Measurements from ENCODE around the gene LOXHD1.

The LOXHD1 gene

GRCh38 chr18:46470714-46471113, 186.3 kb downstream of the LOXHD1 start:
- DNase-seq, result no peak

DNA sequence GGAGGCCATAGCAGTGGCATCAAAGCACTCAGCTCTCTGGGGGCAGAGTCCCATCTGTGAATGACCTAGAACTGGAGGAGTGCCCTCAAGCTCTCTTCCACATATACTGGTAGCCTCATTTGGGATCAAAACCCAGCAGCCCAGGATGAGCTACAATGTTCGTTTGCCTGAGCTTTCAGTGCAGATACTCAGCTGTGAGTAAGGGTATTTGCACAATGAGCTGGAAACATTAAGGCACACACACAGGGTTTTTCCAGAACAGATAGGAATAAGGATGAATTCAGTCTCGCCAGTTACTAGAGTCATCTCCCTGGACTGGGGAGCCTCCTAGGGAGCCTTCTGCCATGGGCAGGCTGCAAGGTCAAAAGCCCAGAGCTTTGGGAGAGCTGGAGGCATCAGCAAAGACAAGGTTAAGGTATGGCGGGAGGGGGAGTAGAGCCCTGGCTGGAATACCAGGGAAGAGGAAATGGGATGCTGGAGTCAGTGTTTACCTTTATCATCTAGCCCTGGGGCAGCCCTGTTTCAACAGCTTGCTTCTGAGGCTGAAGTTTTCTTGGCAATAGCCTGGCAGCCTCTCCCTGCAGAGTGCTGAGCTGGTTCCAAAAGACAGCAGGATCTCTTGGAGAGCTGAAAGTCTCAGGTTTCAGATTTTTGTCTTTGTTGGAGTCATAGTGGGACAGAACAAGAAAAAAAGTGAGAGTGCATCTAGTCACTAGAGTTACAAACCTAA, 187.7 kb downstream of the LOXHD1 start:
- DNase-seq, result peak; percentile 30

- no peak for DNase-seq
These were observed 188.4 kb downstream of the LOXHD1 start for GRCh38 chr18:46468426-46469180.

GRCh38 chr18:46466234-46467160, 190.5 kb downstream of the LOXHD1 start:
- DNase-seq, result no peak

- DNase-seq, result peak; percentile 47
These were observed 191.9 kb downstream of the LOXHD1 start for GRCh38 chr18:46464926-46465655.

DNA sequence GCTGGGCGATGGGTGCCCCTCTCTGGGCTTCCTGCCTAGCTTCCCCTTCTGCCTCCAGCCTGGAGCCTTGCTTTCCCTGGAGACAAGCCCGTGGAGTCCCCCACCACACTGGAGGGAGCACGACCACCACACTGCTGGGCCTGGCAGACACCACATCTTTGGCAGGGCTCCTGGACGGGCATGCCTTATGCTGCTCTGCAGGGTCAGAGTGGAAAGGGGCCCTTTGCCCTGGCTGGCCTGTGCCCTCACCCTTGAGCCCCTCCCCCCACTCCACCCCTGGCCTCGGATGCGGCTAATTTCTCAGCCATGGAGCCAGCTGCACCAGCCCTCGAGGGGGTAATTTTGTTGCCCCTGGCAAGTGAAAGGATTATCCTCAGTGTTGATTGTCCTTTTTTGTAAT, 194.5 kb downstream of the LOXHD1 start:
- no peak for DNase-seq

GRCh38 chr18:46461993-46462392, 195.0 kb downstream of the LOXHD1 start:
- DNase-seq, result no peak

- DNase-seq, result no peak
These were observed 196.3 kb downstream of the LOXHD1 start for GRCh38 chr18:46460754-46461153.

DNA sequence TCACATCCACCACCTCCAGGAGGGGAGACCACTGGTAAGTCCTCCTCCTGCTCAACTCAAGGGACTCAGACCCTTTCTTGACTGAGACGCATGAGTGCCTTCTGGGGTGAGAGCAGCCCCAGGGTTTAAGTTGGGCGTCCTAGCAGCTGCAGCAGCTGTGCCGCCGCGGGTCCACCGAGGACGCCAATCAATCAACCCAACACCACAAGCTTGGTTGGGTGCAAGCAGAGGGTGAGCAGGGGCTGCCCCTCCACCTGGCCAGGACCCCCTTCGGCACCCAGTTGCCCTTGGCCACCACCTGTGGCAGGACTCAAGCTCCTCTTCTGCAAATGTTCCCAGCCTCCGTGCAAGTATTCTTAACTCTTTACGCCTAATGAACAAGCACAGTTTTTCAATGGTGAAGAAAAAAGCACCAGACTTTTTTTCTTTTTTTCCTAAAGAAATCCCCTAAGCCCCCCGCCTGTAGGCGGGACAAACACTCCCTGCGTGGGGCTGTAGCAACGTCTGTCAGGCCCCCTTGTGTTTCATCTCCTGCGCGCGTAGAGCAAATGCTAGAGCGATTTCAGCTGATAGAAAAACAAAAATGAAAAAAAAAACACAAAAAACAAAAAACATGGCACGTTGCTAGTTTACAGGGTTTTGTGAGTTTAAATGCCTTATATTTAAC, 197.1 kb downstream of the LOXHD1 start:
- DNase-seq, result no peak

DNA sequence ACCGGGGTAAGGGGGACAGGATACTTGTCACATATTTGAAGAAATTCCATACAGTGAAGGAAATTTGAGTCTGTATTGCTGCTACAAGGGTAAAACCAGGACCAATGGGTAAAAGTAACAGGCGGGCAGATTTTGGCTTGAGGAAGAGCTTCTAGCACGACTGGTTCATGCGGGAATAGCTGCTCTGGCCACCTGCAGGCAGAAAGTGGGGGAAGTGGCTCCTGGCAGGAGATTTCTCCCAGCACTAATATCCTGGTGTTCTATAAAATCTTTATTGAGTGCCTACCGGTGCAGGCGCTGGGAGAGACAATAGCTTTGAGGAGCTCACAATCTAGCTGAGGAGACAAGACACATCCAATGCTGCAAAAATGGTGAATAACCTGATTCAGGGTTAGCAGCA, 198.5 kb downstream of the LOXHD1 start:
- DNase-seq, result peak; percentile 27

DNA sequence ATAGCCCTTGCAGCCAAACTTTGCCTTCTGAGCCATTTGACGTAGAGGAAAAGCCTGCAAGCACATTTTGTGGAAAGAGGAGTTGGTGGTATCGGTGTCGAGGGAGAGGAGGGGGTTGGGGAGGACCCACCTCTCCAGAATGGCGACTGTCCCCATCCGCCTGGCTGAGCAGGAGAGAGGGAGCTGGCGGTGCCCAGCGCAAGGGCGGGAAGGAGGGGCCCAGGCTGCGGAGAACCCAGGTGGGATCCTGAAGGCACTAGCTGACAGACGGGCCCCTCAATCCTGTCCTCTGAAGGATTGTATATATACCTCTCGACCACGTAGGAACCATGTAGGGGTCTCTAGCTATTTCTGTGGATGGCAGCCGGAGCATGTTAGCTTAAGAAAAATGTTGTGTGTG, 200.3 kb downstream of the LOXHD1 start:
- no peak for DNase-seq

- no peak for DNase-seq
These were observed 204.2 kb downstream of the LOXHD1 start for GRCh38 chr18:46452820-46453219.

DNA sequence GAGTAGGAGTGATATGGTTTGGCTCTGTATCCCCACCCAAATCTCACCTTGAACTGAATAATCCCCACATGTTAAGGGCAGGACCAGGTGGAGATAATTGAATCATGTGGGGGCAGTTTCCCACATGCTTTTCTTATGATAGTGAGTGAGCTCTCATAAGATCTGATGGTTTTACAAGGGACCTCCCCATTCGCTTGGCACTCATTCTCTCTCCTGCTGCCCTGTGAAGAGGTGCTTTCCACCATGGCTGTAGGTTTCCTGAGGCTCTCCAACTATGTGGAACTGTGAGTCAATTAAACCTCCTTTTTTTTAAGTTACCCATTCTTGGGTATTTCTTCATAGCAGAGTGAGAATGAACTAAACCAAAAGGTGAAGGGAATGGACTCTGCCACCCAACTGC, 207.5 kb downstream of the LOXHD1 start:
- no peak for DNase-seq

DNA sequence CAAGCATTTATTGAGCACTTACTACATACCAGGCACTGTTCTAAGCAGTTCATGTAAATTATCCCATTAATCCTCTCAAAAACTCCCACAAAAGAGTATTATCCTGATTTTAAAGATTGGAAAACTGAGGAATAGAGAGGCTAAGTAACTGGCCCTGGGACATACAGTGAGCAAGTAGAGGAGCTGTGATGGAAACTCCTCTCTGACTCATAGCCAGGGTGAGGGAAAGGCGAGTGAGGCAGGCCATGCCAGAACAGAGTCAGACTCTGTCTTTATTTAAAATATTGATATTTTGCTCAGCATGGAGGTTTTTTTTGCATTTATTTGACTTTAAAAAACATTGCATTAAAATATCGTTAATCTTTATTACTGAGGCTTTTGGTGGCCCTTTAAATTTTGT, 208.0 kb downstream of the LOXHD1 start:
- DNase-seq, result no peak

GRCh38 chr18:46448347-46448746, 208.7 kb downstream of the LOXHD1 start:
- no peak for DNase-seq

DNA sequence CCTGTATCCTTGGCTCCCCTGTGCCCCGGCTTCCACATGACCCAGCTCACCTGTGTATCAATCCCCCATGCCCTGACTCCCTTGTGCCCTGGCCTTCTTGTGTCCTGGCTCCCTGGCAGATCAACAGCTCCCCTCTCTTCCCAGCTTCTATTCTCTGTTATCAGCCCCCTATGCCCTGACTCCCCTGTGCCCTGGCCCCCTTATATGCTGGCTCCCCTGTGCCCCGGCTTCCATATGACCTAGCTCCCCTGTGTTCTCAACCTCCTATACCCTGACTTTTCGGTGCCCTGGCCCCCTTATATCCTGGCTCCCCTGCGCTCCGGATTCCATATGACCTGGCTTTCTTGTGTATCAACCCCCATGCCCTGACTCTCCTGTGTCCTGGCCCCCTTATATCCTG, 209.2 kb downstream of the LOXHD1 start:
- DNase-seq, result no peak

- no peak for DNase-seq
These were observed 209.7 kb downstream of the LOXHD1 start for GRCh38 chr18:46447323-46447722.

- DNase-seq, result peak; percentile 32
These were observed 211.3 kb downstream of the LOXHD1 start for GRCh38 chr18:46445522-46446313.

GRCh38 chr18:46439037-46439436, 218.0 kb downstream of the LOXHD1 start:
- no peak for DNase-seq

GRCh38 chr18:46437061-46437460, 220.0 kb downstream of the LOXHD1 start:
- DNase-seq, result no peak

DNA sequence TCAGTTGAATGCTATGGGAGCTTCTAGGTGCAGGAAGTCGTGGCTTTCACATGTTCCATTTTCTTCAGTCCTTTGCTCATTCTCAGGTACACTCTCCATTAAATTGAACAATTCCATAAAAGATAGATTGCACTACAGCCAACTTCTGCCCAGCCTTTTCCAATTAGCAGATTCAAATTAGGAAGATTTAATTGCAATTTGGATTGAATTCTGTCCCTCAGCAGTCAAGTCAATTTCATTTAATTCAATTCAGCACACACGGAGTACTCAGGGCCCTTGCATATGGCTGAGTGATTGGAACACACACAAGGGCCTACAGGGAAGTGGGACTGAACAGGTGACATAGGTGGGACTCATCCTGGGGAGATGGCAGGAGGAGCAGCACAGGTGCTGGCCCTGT, 220.4 kb downstream of the LOXHD1 start:
- DNase-seq, result no peak
